Progenitor cell of endocrine pancreas (in vitro differentiated cells): ENCODE results near the gene TRIM7. TPM values are rescaled to one million over a fixed set of nuclear protein-coding genes. Genes with fewer than 3 reads are reported as not detected.
"Not testable (repeated sequence)": the region's sequence is repeated elsewhere in the genome, so short reads cannot be mapped to it uniquely, and the experiment has no call there.

Experiments used
- DNase-seq: peaks from one replicate; pipeline ENCODE4 v3.0.0; 2021; ENCODE audit warnings: low spot score; ENCODE audit not compliant: unreplicated experiment
- H3K27ac Mint-ChIP-seq: 2 replicates; pipeline ENCODE4 v1.8.0; 2021; ENCODE audit warnings: mild to moderate bottlenecking, moderate library complexity, mixed read lengths
- H3K27me3 Mint-ChIP-seq: 2 replicates; pipeline ENCODE4 v1.8.0; 2021; ENCODE audit warnings: mixed read lengths
- H3K36me3 Mint-ChIP-seq: 2 replicates; pipeline ENCODE4 v1.8.0; 2022; ENCODE audit warnings: mixed read lengths; ENCODE audit not compliant: insufficient read depth
- H3K4me1 Mint-ChIP-seq: 2 replicates; pipeline ENCODE4 v1.8.0; 2021; ENCODE audit warnings: low read depth, mixed read lengths
- H3K4me3 Mint-ChIP-seq: 2 replicates; pipeline ENCODE4 v1.8.0; 2021; ENCODE audit warnings: low read depth, mild to moderate bottlenecking, moderate library complexity, mixed read lengths
- H3K9me3 Mint-ChIP-seq: 2 replicates; pipeline ENCODE4 v1.8.0; 2021; ENCODE audit warnings: low read depth, mixed read lengths
- total RNA-seq: library from RNA; stranded (reverse); gene quantifications from 2 replicates; pipeline ENCODE4 v1.2.1, GENCODE V29; 2021
- TF ChIP-seq, protein P1 (sequence below): fragments of 200-600 bp; sonication (generic); IDR thresholded peaks from one replicate; pipeline ENCODE4 v1.5.0; 2021; ENCODE audit warnings: antibody characterized with exemption, mild to moderate bottlenecking; ENCODE audit not compliant: unreplicated experiment

TRIM7 gene
- total RNA-seq, 1 donor from 2014 or later: not detected

DNA sequence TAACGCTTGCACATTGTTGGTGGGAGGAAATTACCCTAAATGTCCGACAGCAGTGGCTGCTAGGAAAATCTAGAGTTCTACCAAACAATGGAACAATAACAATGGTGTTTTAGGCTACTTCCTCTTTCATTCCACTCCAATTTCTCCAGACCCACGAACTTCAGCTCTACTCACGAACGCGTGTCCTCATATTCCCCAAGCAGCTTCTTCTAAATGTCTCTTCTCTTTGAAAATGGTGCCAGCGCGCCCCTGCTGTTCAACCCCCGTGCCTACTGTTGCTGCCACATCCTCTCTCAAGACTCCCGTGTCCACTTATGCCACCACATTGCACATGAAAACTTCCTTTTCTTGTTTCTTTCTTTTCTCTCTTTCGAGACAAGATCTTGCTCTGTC is 32.0 kb downstream of the TRIM7 start:
- Mint-ChIP-seq H3K27ac (peak overlapping the region; percentile 47), H3K9me3 (no peaks in the 10 kb centered on the region), H3K27me3 (peaks cover 81% of the 10 kb centered on the region)

DNA sequence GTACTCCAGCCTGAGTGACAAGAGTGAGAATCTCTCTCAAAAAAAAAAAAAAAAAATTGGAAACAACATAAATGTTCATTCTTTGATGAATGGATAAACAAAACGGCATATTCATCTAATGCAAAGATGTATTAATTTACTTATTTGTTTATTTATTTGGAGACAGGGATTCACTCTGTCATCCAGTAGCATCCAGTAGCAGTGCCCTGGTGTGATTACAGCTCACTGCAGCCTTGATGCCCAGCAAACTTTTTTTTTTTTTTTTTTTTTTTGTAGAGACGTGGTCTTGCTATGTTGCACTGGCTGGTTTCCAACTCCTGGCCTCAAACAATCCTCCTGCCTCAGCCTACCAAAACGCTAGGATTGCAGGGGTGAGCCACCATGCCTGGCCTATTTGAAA is 33.2 kb downstream of the TRIM7 start:
- DNase-seq: no peak

More for the DNA sequence above, 32.0 kb downstream of the TRIM7 start:
- Mint-ChIP-seq H3K36me3 (no peaks in the 10 kb centered on the region), H3K4me1 (peaks cover 13% of the 10 kb centered on the region), H3K4me3 (peak overlapping the region; percentile 7)
- no peak for DNase-seq
- TF ChIP-seq, protein P1, sequence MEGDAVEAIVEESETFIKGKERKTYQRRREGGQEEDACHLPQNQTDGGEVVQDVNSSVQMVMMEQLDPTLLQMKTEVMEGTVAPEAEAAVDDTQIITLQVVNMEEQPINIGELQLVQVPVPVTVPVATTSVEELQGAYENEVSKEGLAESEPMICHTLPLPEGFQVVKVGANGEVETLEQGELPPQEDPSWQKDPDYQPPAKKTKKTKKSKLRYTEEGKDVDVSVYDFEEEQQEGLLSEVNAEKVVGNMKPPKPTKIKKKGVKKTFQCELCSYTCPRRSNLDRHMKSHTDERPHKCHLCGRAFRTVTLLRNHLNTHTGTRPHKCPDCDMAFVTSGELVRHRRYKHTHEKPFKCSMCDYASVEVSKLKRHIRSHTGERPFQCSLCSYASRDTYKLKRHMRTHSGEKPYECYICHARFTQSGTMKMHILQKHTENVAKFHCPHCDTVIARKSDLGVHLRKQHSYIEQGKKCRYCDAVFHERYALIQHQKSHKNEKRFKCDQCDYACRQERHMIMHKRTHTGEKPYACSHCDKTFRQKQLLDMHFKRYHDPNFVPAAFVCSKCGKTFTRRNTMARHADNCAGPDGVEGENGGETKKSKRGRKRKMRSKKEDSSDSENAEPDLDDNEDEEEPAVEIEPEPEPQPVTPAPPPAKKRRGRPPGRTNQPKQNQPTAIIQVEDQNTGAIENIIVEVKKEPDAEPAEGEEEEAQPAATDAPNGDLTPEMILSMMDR: peak; percentile 28

DNA sequence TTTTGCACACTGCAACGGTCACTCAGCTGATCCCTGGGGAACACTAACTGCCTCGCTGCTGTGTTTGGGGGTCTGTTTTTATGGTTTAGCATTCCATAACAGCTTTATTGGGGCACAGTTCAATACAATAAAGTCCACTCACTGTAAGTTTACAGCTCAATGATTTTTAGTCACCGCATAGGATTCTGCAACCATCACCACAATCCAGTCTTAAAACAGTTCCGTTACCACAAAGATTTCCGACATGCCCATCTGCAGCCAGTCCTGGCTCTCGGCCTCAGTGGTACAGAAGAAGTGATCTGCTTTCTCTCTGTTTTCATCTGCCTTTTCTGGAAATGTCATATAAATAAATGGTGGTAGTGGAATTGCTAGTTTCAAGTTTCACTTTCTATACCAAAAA is 34.0 kb downstream of the TRIM7 start:
- no peak for DNase-seq
- no peak overlapping the region for H3K27ac Mint-ChIP-seq
- peaks cover 13% of the 10 kb centered on the region for H3K4me1 Mint-ChIP-seq
- H3K27me3 Mint-ChIP-seq: peaks cover 90% of the 10 kb centered on the region
- no peaks in the 10 kb centered on the region for H3K9me3 Mint-ChIP-seq
- no peaks in the 10 kb centered on the region for H3K36me3 Mint-ChIP-seq
- H3K4me3 Mint-ChIP-seq: no peak overlapping the region
- TF ChIP-seq, protein P1: no peak

More for the DNA sequence above, 33.2 kb downstream of the TRIM7 start:
- Mint-ChIP-seq H3K36me3 (no peaks in the 10 kb centered on the region), H3K27ac (no peak overlapping the region), H3K9me3 (no peaks in the 10 kb centered on the region), H3K27me3 (peaks cover 88% of the 10 kb centered on the region), H3K4me3 (no peak overlapping the region), H3K4me1 (peaks cover 13% of the 10 kb centered on the region)
- TF ChIP-seq, protein P1: no peak

DNA sequence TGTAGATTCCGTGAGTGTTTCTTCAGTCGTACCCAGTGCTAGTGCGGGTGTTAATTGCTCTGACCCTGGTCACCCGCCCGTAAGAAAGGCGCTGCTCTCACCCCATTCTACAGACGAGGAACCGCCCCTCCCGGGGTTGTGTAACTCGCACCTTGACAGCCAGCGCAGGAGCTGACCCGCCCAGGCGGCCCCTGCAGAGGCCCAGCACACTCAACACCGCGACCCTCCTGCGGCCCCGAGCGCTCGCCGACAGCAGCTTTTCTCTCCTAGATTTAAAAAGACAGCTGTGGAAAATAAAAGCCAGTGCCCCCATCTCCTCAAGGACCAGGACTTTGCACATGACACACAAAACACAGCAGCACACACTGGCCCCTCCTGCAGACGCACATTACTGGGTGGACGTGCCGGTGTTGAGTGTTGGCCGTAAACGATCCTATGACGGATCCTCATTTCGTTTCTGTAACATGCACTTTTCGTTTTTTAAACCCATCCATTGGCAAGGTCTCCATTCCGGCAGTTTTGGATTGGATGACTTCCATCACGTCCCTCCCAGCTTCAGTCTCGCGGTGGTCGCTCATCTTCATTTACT is 34.7 kb downstream of the TRIM7 start:
- Mint-ChIP-seq H3K27ac (peak overlapping the region; percentile 77), H3K4me3 (peak overlapping the region; percentile 61), H3K36me3 (no peaks in the 10 kb centered on the region), H3K27me3 (peaks cover 94% of the 10 kb centered on the region), H3K9me3 (no peaks in the 10 kb centered on the region), H3K4me1 (peaks cover 13% of the 10 kb centered on the region)
- TF ChIP-seq, protein P1: no peak
- DNase-seq: no peak

DNA sequence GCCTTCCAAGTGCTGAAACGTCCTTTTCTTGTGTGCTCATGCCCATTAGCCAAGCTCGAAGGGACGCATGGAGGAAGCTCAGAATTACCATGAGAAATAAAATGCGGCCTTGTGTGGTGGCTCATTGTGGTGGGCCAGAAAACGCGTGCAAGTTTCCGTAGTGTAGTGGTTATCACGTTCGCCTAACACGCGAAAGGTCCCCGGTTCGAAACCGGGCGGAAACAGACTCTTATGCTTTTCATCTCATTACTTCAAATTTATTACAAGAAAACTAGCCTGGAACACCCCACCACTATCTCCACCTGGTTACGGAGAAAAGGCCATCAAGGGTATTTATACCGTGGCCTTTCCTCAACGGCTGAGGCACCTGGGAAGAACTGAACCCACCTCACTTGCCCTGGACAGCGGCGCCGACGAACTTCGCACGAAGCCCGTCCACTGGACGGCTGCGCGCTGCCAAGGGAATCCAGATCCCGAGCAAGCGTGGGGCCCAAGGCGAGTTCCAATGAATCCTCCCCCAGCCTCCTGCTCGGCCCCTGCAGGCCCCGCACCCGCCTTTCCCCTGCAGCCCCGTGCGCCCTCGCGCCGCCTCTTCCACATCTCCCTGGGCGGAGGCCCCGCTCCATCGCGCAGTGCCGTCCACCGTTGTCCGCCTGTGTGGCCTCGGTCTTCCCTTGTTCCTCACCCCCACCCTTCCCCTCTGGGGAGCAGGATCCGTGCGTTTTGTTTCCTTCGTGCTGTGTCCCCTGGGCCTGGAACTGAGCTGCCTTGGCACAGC is 35.3 kb downstream of the TRIM7 start:
- H3K27me3 Mint-ChIP-seq: peaks cover 96% of the 10 kb centered on the region

More for the DNA sequence above, 35.3 kb downstream of the TRIM7 start:
- peak overlapping the region; percentile 61 for H3K4me3 Mint-ChIP-seq
- peak; percentile 46 for DNase-seq
- peaks cover 13% of the 10 kb centered on the region for H3K4me1 Mint-ChIP-seq
- H3K27ac Mint-ChIP-seq: peak overlapping the region; percentile 77
- not testable (repeated sequence) for H3K36me3 Mint-ChIP-seq, H3K9me3 Mint-ChIP-seq
